Transverse colon (tissue), 4 donors: ENCODE data around the gene LIX1L.

Experiments used
- CTCF ChIP-seq, 5 experiments: fragments of 200-600 bp in 3 of 5; fragments of 450-650 bp in 2 of 5; sonication (generic) in 3 of 5; IDR thresholded peaks; 1 replicate in 2 of 5; 2 replicates in 3 of 5; pipeline ENCODE4 v1.5.1; 2016 to 2017; ENCODE audit warnings: antibody characterized with exemption in 5 of 5, inconsistent platforms in 3 of 5, mild to moderate bottlenecking in 2 of 5, moderate library complexity in 1 of 5
- EP300 ChIP-seq: sonication (generic); formaldehyde crosslinking; IDR thresholded peaks from one replicate; pipeline ENCODE4 v1.6.1; 2017; ENCODE audit warnings: antibody characterized with exemption, low read depth
- POLR2A ChIP-seq: fragments of 450-650 bp; IDR thresholded peaks from one replicate; pipeline ENCODE4 v1.6.1; 2016; ENCODE audit warnings: antibody characterized with exemption, mild to moderate bottlenecking, moderate library complexity
- POLR2AphosphoS5 ChIP-seq, 3 donors: sonication (generic); formaldehyde crosslinking; IDR thresholded peaks; one replicate each; pipeline ENCODE4 v1.6.1; 2016; ENCODE audit warnings: antibody characterized with exemption in 3 of 3

GRCh38 chr1:145997718-145998023 lies 39.9 kb upstream of the LIX1L start:
- TF ChIP-seq POLR2A (no peak), CTCF (IDR thresholded peaks at IDR 0.05) (peak in 2 of 5 experiments; percentile 41 to 42), POLR2AphosphoS5 (IDR thresholded peaks at IDR 0.05) (no peak), EP300 (no peak)
